DND-41 (cell line): ENCODE measurements around the gene PUSL1.

Experiments used
- ATAC-seq: fragments of 200-7000 bp; cut with Tn5 transposase; 3 replicates; pipeline ENCODE4 v1.9.1; 2021; ENCODE audit warnings: low read depth; ENCODE audit not compliant: insufficient read depth
- DNase-seq: peaks from one replicate; pipeline ENCODE4 v3.0.0-alpha.2; 2020
- H2AFZ ChIP-seq: 2 replicates; pipeline ENCODE4 v1.6.0; 2012; ENCODE audit warnings: low read depth, low read length
- H3K27ac ChIP-seq: 2 replicates; pipeline ENCODE4 v1.5.1; 2012; ENCODE audit warnings: low read length, inconsistent platforms
- H3K27me3 ChIP-seq: fragments of 200-600 bp; sonication (generic); 2 replicates; pipeline ENCODE4 v1.6.0; 2012; ENCODE audit warnings: low read length, mild to moderate bottlenecking, inconsistent platforms; ENCODE audit not compliant: insufficient read depth, poor library complexity
- H3K36me3 ChIP-seq: 2 replicates; pipeline ENCODE4 v1.5.1; 2012; ENCODE audit warnings: low read length, inconsistent platforms; ENCODE audit not compliant: insufficient read depth
- H3K4me1 ChIP-seq: 2 replicates; pipeline ENCODE4 v1.5.1; 2012; ENCODE audit warnings: mild to moderate bottlenecking, low read length; ENCODE audit not compliant: insufficient read depth
- H3K4me2 ChIP-seq: 2 replicates; pipeline ENCODE4 v1.6.0; 2012; ENCODE audit warnings: mild to moderate bottlenecking, moderate library complexity, low read length, inconsistent platforms; ENCODE audit not compliant: insufficient read depth
- H3K4me3 ChIP-seq, 2 experiments: fragments of 200-600 bp in 1 of 2; shearing (Covaris generic) in 1 of 2; 2 replicates each; pipeline ENCODE4 v1.5.1; 2012 to 2016; ENCODE audit warnings: inconsistent platforms in 2 of 2, low read length in 2 of 2, mild to moderate bottlenecking in 2 of 2, low read depth in 1 of 2, moderate library complexity in 1 of 2
- H3K79me2 ChIP-seq: 2 replicates; pipeline ENCODE4 v1.6.0; 2012; ENCODE audit warnings: low read length, inconsistent platforms; ENCODE audit not compliant: insufficient read depth
- H3K9ac ChIP-seq: 2 replicates; pipeline ENCODE4 v1.6.0; 2012; ENCODE audit warnings: low read depth, mild to moderate bottlenecking, inconsistent platforms, low read length, moderate library complexity
- H3K9me3 ChIP-seq: 2 replicates; pipeline ENCODE4 v1.5.1; 2012; ENCODE audit warnings: low read length, moderate library complexity, mild to moderate bottlenecking, inconsistent platforms; ENCODE audit not compliant: insufficient read depth, severe bottlenecking
- H4K20me1 ChIP-seq: 2 replicates; pipeline ENCODE4 v1.6.0; 2012; ENCODE audit warnings: low read length; ENCODE audit not compliant: insufficient read depth
- EZH2 ChIP-seq: IDR thresholded peaks from 3 replicates; pipeline ENCODE4 v1.6.1; 2012; ENCODE audit warnings: borderline replicate concordance, low read depth, mild to moderate bottlenecking, moderate library complexity, low read length, inconsistent platforms; ENCODE audit not compliant: severe bottlenecking
- TF ChIP-seq, protein P1 (sequence below): IDR thresholded peaks from 2 replicates; pipeline ENCODE4 v1.5.1; 2012; ENCODE audit warnings: borderline replicate concordance, low read length, moderate library complexity, mild to moderate bottlenecking; ENCODE audit not compliant: poor library complexity, severe bottlenecking; ENCODE audit errors: extremely low read depth

PUSL1 gene

DNA sequence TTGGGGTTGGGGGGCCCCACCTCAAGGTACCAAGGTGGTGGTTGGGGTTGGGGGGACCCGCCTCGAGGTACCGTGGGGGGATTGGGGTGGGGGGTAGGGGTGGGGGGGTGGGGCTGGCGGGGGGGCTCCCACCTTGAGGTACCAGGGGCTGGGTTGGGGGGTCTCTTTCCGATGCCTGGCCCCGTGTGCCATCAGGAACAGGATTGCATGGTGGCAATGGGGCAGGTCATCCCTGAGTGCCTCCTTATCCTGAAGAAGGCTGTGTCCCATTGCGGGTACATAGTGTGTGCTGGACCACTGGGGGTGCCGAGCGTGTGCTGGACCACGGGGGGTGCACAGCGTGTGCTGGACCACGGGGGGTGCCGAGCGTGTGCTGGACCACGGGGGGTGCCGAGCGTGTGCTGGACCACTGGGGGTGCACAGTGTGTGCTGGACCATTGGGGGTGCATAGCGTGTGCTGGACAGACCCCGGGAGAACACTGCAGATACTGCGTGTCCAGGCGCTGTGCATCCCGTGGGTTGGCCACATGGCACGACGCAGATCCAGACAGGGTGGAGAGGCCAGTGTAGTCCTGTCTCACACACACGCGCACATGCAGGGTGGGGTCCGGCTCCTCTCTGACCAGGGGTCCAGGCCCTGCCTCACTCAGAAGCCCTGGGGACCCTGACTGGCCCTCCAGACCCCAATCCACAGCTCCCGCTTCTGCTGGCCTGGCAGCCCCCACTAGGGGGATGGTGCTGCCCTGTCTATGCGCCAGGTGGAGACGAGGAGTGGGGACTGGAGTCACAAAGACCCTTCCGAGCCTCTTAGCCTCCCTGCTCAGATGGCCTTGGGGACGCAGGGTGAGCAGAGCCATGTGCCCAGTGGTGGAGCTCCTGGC, 23.9 kb upstream of the PUSL1 start:
- H3K27me3 ChIP-seq: no peaks in the 10 kb centered on the region
- no peak for DNase-seq
- no peak overlapping the region for H3K4me3 ChIP-seq
- ATAC-seq: no peak; the same call in 2 of the 3 replicates
- H4K20me1 ChIP-seq: no peaks in the 10 kb centered on the region
- no peaks in the 10 kb centered on the region for H3K4me1 ChIP-seq
- TF ChIP-seq, protein P1, sequence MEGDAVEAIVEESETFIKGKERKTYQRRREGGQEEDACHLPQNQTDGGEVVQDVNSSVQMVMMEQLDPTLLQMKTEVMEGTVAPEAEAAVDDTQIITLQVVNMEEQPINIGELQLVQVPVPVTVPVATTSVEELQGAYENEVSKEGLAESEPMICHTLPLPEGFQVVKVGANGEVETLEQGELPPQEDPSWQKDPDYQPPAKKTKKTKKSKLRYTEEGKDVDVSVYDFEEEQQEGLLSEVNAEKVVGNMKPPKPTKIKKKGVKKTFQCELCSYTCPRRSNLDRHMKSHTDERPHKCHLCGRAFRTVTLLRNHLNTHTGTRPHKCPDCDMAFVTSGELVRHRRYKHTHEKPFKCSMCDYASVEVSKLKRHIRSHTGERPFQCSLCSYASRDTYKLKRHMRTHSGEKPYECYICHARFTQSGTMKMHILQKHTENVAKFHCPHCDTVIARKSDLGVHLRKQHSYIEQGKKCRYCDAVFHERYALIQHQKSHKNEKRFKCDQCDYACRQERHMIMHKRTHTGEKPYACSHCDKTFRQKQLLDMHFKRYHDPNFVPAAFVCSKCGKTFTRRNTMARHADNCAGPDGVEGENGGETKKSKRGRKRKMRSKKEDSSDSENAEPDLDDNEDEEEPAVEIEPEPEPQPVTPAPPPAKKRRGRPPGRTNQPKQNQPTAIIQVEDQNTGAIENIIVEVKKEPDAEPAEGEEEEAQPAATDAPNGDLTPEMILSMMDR: no peak
- TF ChIP-seq EZH2: no peak
- H3K9me3 ChIP-seq: no peaks in the 10 kb centered on the region
- H3K79me2 ChIP-seq: no peaks in the 10 kb centered on the region
- H3K9ac ChIP-seq: no peak overlapping the region
- H3K4me2 ChIP-seq: no peak overlapping the region
- H3K36me3 ChIP-seq: no peaks in the 10 kb centered on the region
- no peak overlapping the region for H3K27ac ChIP-seq
- H2AFZ ChIP-seq: no peak overlapping the region

DNA sequence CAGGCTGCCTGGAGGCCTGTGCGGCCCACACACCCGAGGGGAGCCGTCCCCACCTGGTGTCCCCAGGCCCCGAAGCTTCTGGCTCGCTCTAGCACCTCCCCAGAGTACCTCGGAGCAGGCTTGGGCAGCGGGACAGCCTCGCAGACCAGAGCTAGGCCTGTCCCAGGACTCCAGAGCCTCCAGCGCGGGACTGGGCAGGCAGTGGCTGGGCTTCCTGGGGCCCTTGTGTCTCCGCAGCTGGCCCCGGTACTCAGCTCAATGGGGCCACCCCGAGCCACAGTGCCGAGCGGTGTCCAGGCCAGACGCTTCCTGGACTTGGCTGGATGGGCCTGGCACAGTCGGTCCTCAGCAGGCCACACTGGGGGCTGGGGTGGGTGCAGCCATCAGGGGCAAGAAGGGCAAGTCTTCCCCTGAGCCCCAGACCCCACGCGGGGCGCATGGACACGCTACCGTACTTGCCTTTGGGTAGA, 23.3 kb upstream of the PUSL1 start:
- TF ChIP-seq, protein P1: no peak
- TF ChIP-seq EZH2: no peak
- H3K9ac ChIP-seq: no peak overlapping the region
- ATAC-seq: no peak
- H3K27ac ChIP-seq: no peak overlapping the region
- H3K36me3 ChIP-seq: no peaks in the 10 kb centered on the region
- H3K4me3 ChIP-seq: no peak overlapping the region
- H3K27me3 ChIP-seq: no peaks in the 10 kb centered on the region
- H2AFZ ChIP-seq: no peak overlapping the region
- H3K4me1 ChIP-seq: no peaks in the 10 kb centered on the region
- H3K79me2 ChIP-seq: no peaks in the 10 kb centered on the region
- H4K20me1 ChIP-seq: no peaks in the 10 kb centered on the region
- no peak overlapping the region for H3K4me2 ChIP-seq
- DNase-seq: no peak
- no peaks in the 10 kb centered on the region for H3K9me3 ChIP-seq

DNA sequence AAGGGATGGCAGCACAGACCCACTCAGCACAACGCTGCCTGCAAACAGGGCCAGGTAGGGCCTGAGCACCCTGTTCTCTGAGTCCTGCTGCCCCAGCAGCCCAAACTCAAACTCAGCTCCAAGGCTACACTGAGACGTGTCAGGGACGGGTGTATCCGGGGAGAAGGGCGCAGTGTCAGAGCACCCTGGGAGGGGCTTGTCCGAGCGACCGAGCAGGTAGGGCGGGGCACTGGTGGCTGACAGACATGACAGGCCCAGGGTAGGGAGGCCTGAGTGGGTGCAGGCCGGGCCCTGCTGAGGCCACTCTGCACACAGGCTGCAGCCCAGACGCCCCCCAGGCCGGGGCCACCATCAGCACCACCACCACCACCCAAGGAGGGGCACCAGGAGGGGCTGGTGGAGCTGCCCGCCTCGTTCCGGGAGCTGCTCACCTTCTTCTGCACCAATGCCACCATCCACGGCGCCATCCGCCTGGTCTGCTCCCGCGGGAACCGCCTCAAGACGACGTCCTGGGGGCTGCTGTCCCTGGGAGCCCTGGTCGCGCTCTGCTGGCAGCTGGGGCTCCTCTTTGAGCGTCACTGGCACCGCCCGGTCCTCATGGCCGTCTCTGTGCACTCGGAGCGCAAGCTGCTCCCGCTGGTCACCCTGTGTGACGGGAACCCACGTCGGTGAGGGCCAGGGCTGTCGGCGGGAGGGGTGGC, 22.6 kb upstream of the PUSL1 start:
- Histone ChIP-seq H2AFZ (no peak overlapping the region), H3K27ac (no peak overlapping the region), H3K4me2 (no peak overlapping the region), H3K27me3 (no peaks in the 10 kb centered on the region), H3K9me3 (no peaks in the 10 kb centered on the region), H3K36me3 (no peaks in the 10 kb centered on the region), H4K20me1 (no peaks in the 10 kb centered on the region), H3K9ac (no peak overlapping the region), H3K4me3 (no peak overlapping the region), H3K4me1 (no peaks in the 10 kb centered on the region), H3K79me2 (no peaks in the 10 kb centered on the region)
- DNase-seq (no peak), ATAC-seq (no peak)
- TF ChIP-seq, protein P1: no peak
- TF ChIP-seq EZH2: no peak
